Activated T-cell treated with anti-CD3 and anti-CD28 coated beads, Interleukin-2, amount 50 U/mL, for 72 hours (primary cell): ENCODE results near the gene SNRNP70. TPM values are rescaled to one million over a fixed set of nuclear protein-coding genes. Genes with fewer than 3 reads are reported as not detected.
A peak's percentile ranks its signal among the peaks of the same experiment; 100 is the strongest.

ENCODE experiments used
- ATAC-seq, 2 donors: fragments of 150-1000 bp; cut with Tn5 transposase; replicated peaks in 1 of 2; 2 replicates each; pipeline ENCODE4 v1.10.0; 2021; ENCODE audit warnings: moderate library complexity in 2 of 2, mild to moderate bottlenecking in 1 of 2
- DNase-seq, 2 donors: peaks; one replicate each; pipeline ENCODE4 v3.0.0; 2021 to 2022; ENCODE audit warnings: mixed read lengths in 1 of 2
- H3K27ac Mint-ChIP-seq: one replicate; pipeline ENCODE4 v1.8.0; 2022; ENCODE audit warnings: mild to moderate bottlenecking, moderate library complexity, mixed read lengths
- H3K27me3 Mint-ChIP-seq: one replicate; pipeline ENCODE4 v1.8.0; 2022; ENCODE audit warnings: low read depth, mixed read lengths
- H3K36me3 Mint-ChIP-seq, 2 donors: one replicate each; pipeline ENCODE4 v1.8.0; 2022; ENCODE audit warnings: mixed read lengths in 2 of 2, mild to moderate bottlenecking in 1 of 2; ENCODE audit not compliant: insufficient read depth in 2 of 2
- H3K4me1 Mint-ChIP-seq: one replicate; pipeline ENCODE4 v1.8.0; 2022; ENCODE audit warnings: low read depth, mixed read lengths
- H3K4me3 Mint-ChIP-seq, 2 donors: one replicate each; pipeline ENCODE4 v1.8.0; 2022; ENCODE audit warnings: mild to moderate bottlenecking in 2 of 2, mixed read lengths in 2 of 2, moderate library complexity in 2 of 2
- H3K9me3 Mint-ChIP-seq, 2 donors: one replicate each; pipeline ENCODE4 v1.8.0; 2022; ENCODE audit warnings: mixed read lengths in 2 of 2
- total RNA-seq, 2 donors: library from RNA; stranded (reverse); gene quantifications; one replicate each; pipeline ENCODE4 v1.2.3, GENCODE V29; 2022

Gene SNRNP70
- total RNA-seq, 2 donors from 2014 or later: 165 to 175 TPM

GRCh38 chr19:49110567-49110966 lies 25.3 kb downstream of the SNRNP70 start:
- DNase-seq (no peak), ATAC-seq (no peak)
- H3K4me3 Mint-ChIP-seq: no peak overlapping the region
- H3K36me3 Mint-ChIP-seq: peaks cover 6 to 10% of the 10 kb centered on the region in 2 donors
- no peaks in the 10 kb centered on the region for H3K9me3 Mint-ChIP-seq
- peaks cover 11% of the 10 kb centered on the region for H3K4me1 Mint-ChIP-seq
- H3K27me3 Mint-ChIP-seq: no peaks in the 10 kb centered on the region
- H3K27ac Mint-ChIP-seq: no peak overlapping the region

GRCh38 chr19:49111218-49111998 lies 26.2 kb downstream of the SNRNP70 start:
- no peak overlapping the region for H3K27ac Mint-ChIP-seq
- H3K36me3 Mint-ChIP-seq: peaks cover 6 to 10% of the 10 kb centered on the region in 2 donors
- no peaks in the 10 kb centered on the region for H3K27me3 Mint-ChIP-seq
- DNase-seq (no peak), ATAC-seq (no peak)
- peaks cover 15% of the 10 kb centered on the region for H3K4me1 Mint-ChIP-seq
- H3K4me3 Mint-ChIP-seq: no peak overlapping the region
- H3K9me3 Mint-ChIP-seq: no peaks in the 10 kb centered on the region

- ATAC-seq (peak; percentile 74), DNase-seq (peak; percentile 78 to 90)
- peaks cover 0 to under 1% of the 10 kb centered on the region in 2 donors for H3K36me3 Mint-ChIP-seq
- H3K9me3 Mint-ChIP-seq: no peaks in the 10 kb centered on the region
- H3K27ac Mint-ChIP-seq: peak within 1 kb of the TSS; percentile 76
- no peaks in the 10 kb centered on the region for H3K27me3 Mint-ChIP-seq
- H3K4me3 Mint-ChIP-seq: peak within 1 kb of the TSS; percentile 83 to 93
- peaks cover 35% of the 10 kb centered on the region for H3K4me1 Mint-ChIP-seq
These were observed 28.7 kb downstream of the SNRNP70 start, which contains the start of gene LIN7B for GRCh38 chr19:49113762-49114629. TSS of gene LIN7B (plus strand) at chr19:49114370. CDS start at chr19:49114405, 35 bp downstream.

- ATAC-seq (no peak), DNase-seq (peak; percentile 59 to 60)
- H3K36me3 Mint-ChIP-seq: no peaks in the 10 kb centered on the region
- no peaks in the 10 kb centered on the region for H3K27me3 Mint-ChIP-seq
- peak overlapping the region; percentile 83 for H3K4me3 Mint-ChIP-seq
- no peak overlapping the region for H3K27ac Mint-ChIP-seq
- H3K9me3 Mint-ChIP-seq: no peaks in the 10 kb centered on the region
- H3K4me1 Mint-ChIP-seq: peaks cover 35% of the 10 kb centered on the region
These were observed 29.5 kb downstream of the SNRNP70 start for GRCh38 chr19:49114630-49115363.

- Mint-ChIP-seq H3K9me3 (no peaks in the 10 kb centered on the region), H3K4me3 (peak overlapping the region; percentile 54 to 86), H3K36me3 (no peaks in the 10 kb centered on the region), H3K27ac (no peak overlapping the region), H3K27me3 (peaks cover 11% of the 10 kb centered on the region), H3K4me1 (peaks cover 45% of the 10 kb centered on the region)
- no peak for ATAC-seq
- no peak for DNase-seq
These were observed 31.3 kb downstream of the SNRNP70 start for GRCh38 chr19:49116544-49116943.

- Mint-ChIP-seq H3K27me3 (peaks cover 11% of the 10 kb centered on the region), H3K4me1 (peaks cover 45% of the 10 kb centered on the region), H3K4me3 (peak overlapping the region; percentile 86 to 96), H3K9me3 (no peaks in the 10 kb centered on the region), H3K36me3 (peaks cover 0 to 2% of the 10 kb centered on the region in 2 donors), H3K27ac (peak overlapping the region; percentile 92)
- no peak for ATAC-seq
- no peak for DNase-seq
These were observed 32.7 kb downstream of the SNRNP70 start for GRCh38 chr19:49117677-49118564.

GRCh38 chr19:49118565-49119410 lies 33.5 kb downstream of the SNRNP70 start, which contains the start of gene C19orf73:
TSS of gene C19orf73 (minus strand) at chr19:49119143. CDS start at chr19:49119022, 121 bp downstream.
- H3K4me3 Mint-ChIP-seq: peak within 1 kb of the TSS; percentile 86 to 96

GRCh38 chr19:49119411-49120324 lies 34.4 kb downstream of the SNRNP70 start, which contains the start of gene PPFIA3:
TSS of gene PPFIA3 (plus strand) at chr19:49119544. CDS start at chr19:49127874, 8,330 bp downstream.
- DNase-seq (peak; percentile 36 to 41), ATAC-seq (peak; percentile 11 to 22)
- Mint-ChIP-seq H3K27me3 (peaks cover 11% of the 10 kb centered on the region), H3K4me1 (peaks cover 33% of the 10 kb centered on the region), H3K4me3 (peak within 1 kb of the TSS; percentile 86 to 96), H3K36me3 (peaks cover 0 to 2% of the 10 kb centered on the region in 2 donors), H3K27ac (peak within 1 kb of the TSS; percentile 92), H3K9me3 (no peaks in the 10 kb centered on the region)

More at GRCh38 chr19:49118565-49119410, 33.5 kb downstream of the SNRNP70 start, which contains the start of gene C19orf73:
- ATAC-seq: peak; percentile 79
- H3K27me3 Mint-ChIP-seq: peaks cover 11% of the 10 kb centered on the region
- peak; percentile 97 to 98 for DNase-seq
- peaks cover 36% of the 10 kb centered on the region for H3K4me1 Mint-ChIP-seq
- H3K9me3 Mint-ChIP-seq: no peaks in the 10 kb centered on the region
- H3K27ac Mint-ChIP-seq: peak within 1 kb of the TSS; percentile 92
- peaks cover 0 to 2% of the 10 kb centered on the region in 2 donors for H3K36me3 Mint-ChIP-seq

GRCh38 chr19:49120325-49120683 lies 35.1 kb downstream of the SNRNP70 start:
- H3K36me3 Mint-ChIP-seq: peaks cover 0 to 2% of the 10 kb centered on the region in 2 donors
- H3K4me3 Mint-ChIP-seq: peak overlapping the region; percentile 50 to 86
- H3K9me3 Mint-ChIP-seq: no peaks in the 10 kb centered on the region
- H3K27me3 Mint-ChIP-seq: peaks cover 11% of the 10 kb centered on the region
- peaks cover 33% of the 10 kb centered on the region for H3K4me1 Mint-ChIP-seq
- DNase-seq (no peak), ATAC-seq (no peak)
- no peak overlapping the region for H3K27ac Mint-ChIP-seq

GRCh38 chr19:49120868-49121267 lies 35.6 kb downstream of the SNRNP70 start:
- no peak overlapping the region for H3K27ac Mint-ChIP-seq
- H3K4me3 Mint-ChIP-seq: peak overlapping the region; percentile 50 to 86
- H3K36me3 Mint-ChIP-seq: peaks cover 0 to 2% of the 10 kb centered on the region in 2 donors
- peaks cover 11% of the 10 kb centered on the region for H3K27me3 Mint-ChIP-seq
- ATAC-seq: no peak
- H3K4me1 Mint-ChIP-seq: peaks cover 33% of the 10 kb centered on the region
- no peaks in the 10 kb centered on the region for H3K9me3 Mint-ChIP-seq
- DNase-seq: no peak
